Measurements from ENCODE around the gene RBM24. TPM values are rescaled to one million over a fixed set of nuclear protein-coding genes. Genes with fewer than 3 reads are reported as not detected.

Gene RBM24
- total and polyA plus RNA-seq, 2 of the 13 experiments (the other 11 are each of a cell fraction or from before 2014, with no cell fraction given) = 1.5 to 14.2 TPM

- TF ChIP-seq CEBPB (IDR thresholded peaks at IDR 0.05; ENCODE audit: borderline replicate concordance, low read depth, low read length) (peak; percentile 75; the same call in 1 of the 2 replicates), SUZ12 (IDR thresholded peaks at IDR 0.05; ENCODE audit: low read depth, low read length) (no peak), SPEN (CRISPR knock-in tag; IDR thresholded peaks at IDR 0.05; ENCODE audit: low read depth) (peak; percentile 90), CSRNP1 (CRISPR knock-in tag; IDR thresholded peaks at IDR 0.05) (0 out of 2 replicates have a peak, but pooled peaks have one; percentile 27), MLX (CRISPR knock-in tag; IDR thresholded peaks at IDR 0.05) (peak; percentile 53; the same call in 1 of the 2 replicates), ZNF142 (CRISPR knock-in tag; IDR thresholded peaks at IDR 0.05) (peak; percentile 82), ZNF883 (CRISPR knock-in tag; IDR thresholded peaks at IDR 0.05; ENCODE audit: not compliant biosample characterization) (peak; percentile 62), ZSCAN30 (CRISPR knock-in tag; IDR thresholded peaks at IDR 0.05) (no peak), ZNF75D (CRISPR knock-in tag; IDR thresholded peaks at IDR 0.05; ENCODE audit: borderline replicate concordance) (no peak), ZNF724P (CRISPR knock-in tag; IDR thresholded peaks at IDR 0.05; ENCODE audit: borderline replicate concordance) (peak; percentile 31; the same call in 1 of the 2 replicates), ATAD3A (CRISPR knock-in tag; IDR thresholded peaks at IDR 0.05) (no peak), ZNF687 (CRISPR knock-in tag; IDR thresholded peaks at IDR 0.05) (peak; percentile 99)
These were observed 30.6 kb downstream of the RBM24 start (continued) for GRCh38 chr6:17311595-17312311.

Measured in HepG2 (cell line).